ENCODE measurements around the gene CNTNAP2.
"Not testable (repeated sequence)": the region's sequence is repeated elsewhere in the genome, so short reads cannot be mapped to it uniquely, and the experiment has no call there.

The CNTNAP2 gene

GRCh38 chr7:146889806-146890555 lies 773.4 kb downstream of the CNTNAP2 start:
- no peak for DNase-seq (ENCODE audit: low read depth)

- DNase-seq (ENCODE audit: low read depth): no peak
Measured at GRCh38 chr7:146892151-146892550, 775.5 kb downstream of the CNTNAP2 start.

- DNase-seq (ENCODE audit: low read depth): no peak
Measured at GRCh38 chr7:146894927-146895326, 778.3 kb downstream of the CNTNAP2 start.

- DNase-seq (ENCODE audit: low read depth): no peak
Measured at GRCh38 chr7:146902266-146902665, 785.7 kb downstream of the CNTNAP2 start.

GRCh38 chr7:146902728-146903127 lies 786.1 kb downstream of the CNTNAP2 start:
- DNase-seq (ENCODE audit: low read depth): no peak

GRCh38 chr7:146905746-146906145 lies 789.1 kb downstream of the CNTNAP2 start:
- not testable (repeated sequence) for DNase-seq (ENCODE audit: low read depth)

GRCh38 chr7:146922782-146923181 lies 806.2 kb downstream of the CNTNAP2 start:
- DNase-seq (ENCODE audit: low read depth): no peak

- no peak for DNase-seq (ENCODE audit: low read depth)
Measured at GRCh38 chr7:146926841-146927240, 810.2 kb downstream of the CNTNAP2 start.

- DNase-seq (ENCODE audit: low read depth): no peak
Measured at GRCh38 chr7:146937836-146938235, 821.2 kb downstream of the CNTNAP2 start.

GRCh38 chr7:146943483-146943882 lies 826.9 kb downstream of the CNTNAP2 start:
- DNase-seq (ENCODE audit: low read depth): no peak

GRCh38 chr7:146948703-146949102 lies 832.1 kb downstream of the CNTNAP2 start:
- DNase-seq (ENCODE audit: low read depth): no peak

- no peak for DNase-seq (ENCODE audit: low read depth)
Measured at GRCh38 chr7:146956321-146956720, 839.7 kb downstream of the CNTNAP2 start.

- no peak for DNase-seq (ENCODE audit: low read depth)
Measured at GRCh38 chr7:146956853-146957252, 840.3 kb downstream of the CNTNAP2 start.

GRCh38 chr7:146960773-146961391 lies 844.3 kb downstream of the CNTNAP2 start:
- no peak for DNase-seq (ENCODE audit: low read depth)

- DNase-seq (ENCODE audit: low read depth): no peak
Measured at GRCh38 chr7:146961617-146962016, 845.0 kb downstream of the CNTNAP2 start.

GRCh38 chr7:146966274-146966673 lies 849.7 kb downstream of the CNTNAP2 start:
- DNase-seq (ENCODE audit: low read depth): no peak

- DNase-seq (ENCODE audit: low read depth): no peak
Measured at GRCh38 chr7:146982482-146982881, 865.9 kb downstream of the CNTNAP2 start.

- DNase-seq (ENCODE audit: low read depth): no peak
Measured at GRCh38 chr7:146991596-146991995, 875.0 kb downstream of the CNTNAP2 start.

GRCh38 chr7:146993764-146994163 lies 877.2 kb downstream of the CNTNAP2 start:
- DNase-seq (ENCODE audit: low read depth): no peak

GRCh38 chr7:147008530-147008929 lies 891.9 kb downstream of the CNTNAP2 start:
- DNase-seq (ENCODE audit: low read depth): no peak

GRCh38 chr7:147012666-147013065 lies 896.1 kb downstream of the CNTNAP2 start:
- DNase-seq (ENCODE audit: low read depth): no peak

GRCh38 chr7:147013825-147014224 lies 897.2 kb downstream of the CNTNAP2 start:
- DNase-seq (ENCODE audit: low read depth): no peak

GRCh38 chr7:147014286-147014955 lies 897.8 kb downstream of the CNTNAP2 start:
- DNase-seq (ENCODE audit: low read depth): no peak
